Measurements from ENCODE around the gene AURKB. TPM values are rescaled to one million over a fixed set of nuclear protein-coding genes. Genes with fewer than 3 reads are reported as not detected.
A peak's percentile ranks its signal among the peaks of the same experiment; 100 is the strongest.

Gene AURKB
- total RNA-seq, 2 donors from 2014 or later: 90.5 to 122 TPM

GRCh38 chr17:8163978-8164814 is 46.2 kb downstream of the AURKB start:
- TF ChIP-seq, protein P1, sequence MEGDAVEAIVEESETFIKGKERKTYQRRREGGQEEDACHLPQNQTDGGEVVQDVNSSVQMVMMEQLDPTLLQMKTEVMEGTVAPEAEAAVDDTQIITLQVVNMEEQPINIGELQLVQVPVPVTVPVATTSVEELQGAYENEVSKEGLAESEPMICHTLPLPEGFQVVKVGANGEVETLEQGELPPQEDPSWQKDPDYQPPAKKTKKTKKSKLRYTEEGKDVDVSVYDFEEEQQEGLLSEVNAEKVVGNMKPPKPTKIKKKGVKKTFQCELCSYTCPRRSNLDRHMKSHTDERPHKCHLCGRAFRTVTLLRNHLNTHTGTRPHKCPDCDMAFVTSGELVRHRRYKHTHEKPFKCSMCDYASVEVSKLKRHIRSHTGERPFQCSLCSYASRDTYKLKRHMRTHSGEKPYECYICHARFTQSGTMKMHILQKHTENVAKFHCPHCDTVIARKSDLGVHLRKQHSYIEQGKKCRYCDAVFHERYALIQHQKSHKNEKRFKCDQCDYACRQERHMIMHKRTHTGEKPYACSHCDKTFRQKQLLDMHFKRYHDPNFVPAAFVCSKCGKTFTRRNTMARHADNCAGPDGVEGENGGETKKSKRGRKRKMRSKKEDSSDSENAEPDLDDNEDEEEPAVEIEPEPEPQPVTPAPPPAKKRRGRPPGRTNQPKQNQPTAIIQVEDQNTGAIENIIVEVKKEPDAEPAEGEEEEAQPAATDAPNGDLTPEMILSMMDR (conservative IDR thresholded peaks at IDR 0.05): no peak
- Mint-ChIP-seq H3K4me1 (peaks cover 42% of the 10 kb centered on the region), H3K36me3 (ENCODE audit: low read depth) (peaks cover 28% of the 10 kb centered on the region), H3K27ac (peak overlapping the region; percentile 98), H3K4me3 (peak overlapping the region; percentile 77), H3K9me3 (no peaks in the 10 kb centered on the region), H3K27me3 (ENCODE audit: insufficient read depth) (no peaks in the 10 kb centered on the region)
- Histone ChIP-seq H3K4me3 (ENCODE audit: low read length) (peak overlapping the region; percentile 78), H3K27ac (ENCODE audit: low read depth, low read length) (peak overlapping the region; percentile 91), H3K9me3 (ENCODE audit: control insufficient read depth, low read length) (no peaks in the 10 kb centered on the region), H3K4me1 (ENCODE audit: control insufficient read depth, insufficient read depth, low read length) (peaks cover 15% of the 10 kb centered on the region), H3K9ac (ENCODE audit: extremely low read depth, low read length, poor library complexity, severe bottlenecking) (no peak overlapping the region), H3K36me3 (ENCODE audit: control insufficient read depth, insufficient read depth, low read length) (peaks cover 21% of the 10 kb centered on the region), H3K27me3 (ENCODE audit: control insufficient read depth, insufficient read depth, low read length, poor library complexity, severe bottlenecking) (no peaks in the 10 kb centered on the region)
- 22 to 29% methylated on average over 4 to 11 of the region's 13 CpGs for WGBS, 2 experiments (ENCODE audit: insufficient coverage in 1 of 2, insufficient read length in 1 of 2)
- DNase-seq: peak; percentile 91

DNA sequence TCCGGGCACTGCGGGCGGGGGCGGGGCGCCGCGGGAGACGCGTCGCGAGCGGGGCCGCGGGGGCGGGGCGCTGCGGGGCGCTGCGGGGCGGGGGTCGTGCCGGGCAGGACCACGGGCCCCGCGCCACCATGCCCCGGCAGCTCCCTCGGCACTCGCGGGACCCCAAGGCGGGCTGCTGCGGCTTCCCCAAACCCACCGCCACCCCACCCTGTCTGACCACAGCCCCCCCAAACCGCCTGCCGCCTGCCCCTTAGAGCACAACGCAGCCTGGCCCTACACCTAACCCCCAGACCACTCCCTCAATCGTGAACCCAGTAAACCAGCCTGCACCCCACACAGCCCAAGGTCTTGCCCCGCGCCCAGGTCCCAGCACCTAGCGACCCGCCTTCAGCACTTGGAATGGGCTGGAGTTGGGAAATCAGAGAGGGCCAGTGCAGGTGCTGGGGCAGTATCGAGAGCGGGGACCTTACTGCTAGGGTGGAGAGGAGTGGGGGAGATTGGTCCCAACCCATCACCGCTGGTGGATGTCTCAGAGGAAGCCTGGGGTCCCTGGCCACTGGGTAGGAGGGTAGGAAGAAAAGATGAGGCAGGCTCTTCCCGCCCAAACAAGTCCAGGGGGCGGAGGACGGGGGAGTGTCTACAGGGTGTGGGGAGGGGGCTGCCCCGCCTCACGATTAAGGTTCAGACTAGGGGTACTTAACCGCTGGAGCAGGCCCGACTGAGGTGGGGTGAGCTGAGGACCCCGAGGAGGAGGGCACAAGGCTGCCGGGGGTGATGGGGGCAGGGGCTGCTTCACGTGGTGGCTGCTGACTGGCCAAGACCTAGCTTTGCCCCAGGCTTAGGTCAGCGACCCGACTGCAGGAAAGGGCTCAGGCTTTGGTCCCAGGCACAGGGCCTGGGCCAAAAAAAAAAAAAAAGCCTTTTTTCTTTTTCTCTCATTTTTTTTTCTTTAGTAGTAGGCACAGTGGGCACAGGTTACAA is 47.1 kb downstream of the AURKB start:
- TF ChIP-seq, protein P1 (conservative IDR thresholded peaks at IDR 0.05): no peak
- Mint-ChIP-seq H3K36me3 (ENCODE audit: low read depth) (peaks cover 31% of the 10 kb centered on the region), H3K4me1 (peaks cover 42% of the 10 kb centered on the region), H3K27ac (peak overlapping the region; percentile 98), H3K27me3 (ENCODE audit: insufficient read depth) (no peaks in the 10 kb centered on the region), H3K9me3 (no peaks in the 10 kb centered on the region), H3K4me3 (peak overlapping the region; percentile 77)
- Histone ChIP-seq H3K9ac (ENCODE audit: extremely low read depth, low read length, poor library complexity, severe bottlenecking) (peak overlapping the region; percentile 81), H3K27me3 (ENCODE audit: control insufficient read depth, insufficient read depth, low read length, poor library complexity, severe bottlenecking) (no peaks in the 10 kb centered on the region), H3K36me3 (ENCODE audit: control insufficient read depth, insufficient read depth, low read length) (peaks cover 27% of the 10 kb centered on the region), H3K4me1 (ENCODE audit: control insufficient read depth, insufficient read depth, low read length) (peaks cover 15% of the 10 kb centered on the region), H3K4me3 (ENCODE audit: low read length) (peak overlapping the region; percentile 78), H3K27ac (ENCODE audit: low read depth, low read length) (peak overlapping the region; percentile 91), H3K9me3 (ENCODE audit: control insufficient read depth, low read length) (no peaks in the 10 kb centered on the region)
- 4 to 19% methylated on average over 7 to 55 of the region's 55 CpGs for WGBS, 2 experiments (ENCODE audit: insufficient coverage in 1 of 2, insufficient read length in 1 of 2)
- DNase-seq: peak; percentile 93

GRCh38 chr17:8162233-8162996 is 48.0 kb downstream of the AURKB start, which contains the start of gene VAMP2:
VAMP2 (minus strand) TSS chr17:8162948; CDS start chr17:8162879, 69 bp downstream.
- peak within 1 kb of the TSS; percentile 77 for H3K4me3 Mint-ChIP-seq
- H3K4me1 Mint-ChIP-seq: peaks cover 39% of the 10 kb centered on the region
- no peaks in the 10 kb centered on the region for H3K9me3 Mint-ChIP-seq
- H3K36me3 ChIP-seq (ENCODE audit: control insufficient read depth, insufficient read depth, low read length): peaks cover 27% of the 10 kb centered on the region
- TF ChIP-seq, protein P1 (conservative IDR thresholded peaks at IDR 0.05): peak; percentile 7
- WGBS, 2 experiments (ENCODE audit: insufficient coverage in 1 of 2, insufficient read length in 1 of 2): 0% methylated on average over 11 to 75 of the region's 75 CpGs
- peak; percentile 91 for DNase-seq
- H3K27ac Mint-ChIP-seq: peak within 1 kb of the TSS; percentile 98
- peak within 1 kb of the TSS; percentile 91 for H3K27ac ChIP-seq (ENCODE audit: low read depth, low read length)
- H3K27me3 ChIP-seq (ENCODE audit: control insufficient read depth, insufficient read depth, low read length, poor library complexity, severe bottlenecking): no peaks in the 10 kb centered on the region
- H3K4me3 ChIP-seq (ENCODE audit: low read length): peak within 1 kb of the TSS; percentile 93
- H3K36me3 Mint-ChIP-seq (ENCODE audit: low read depth): peaks cover 31% of the 10 kb centered on the region
- peak within 1 kb of the TSS; percentile 81 for H3K9ac ChIP-seq (ENCODE audit: extremely low read depth, low read length, poor library complexity, severe bottlenecking)
- peaks cover 15% of the 10 kb centered on the region for H3K4me1 ChIP-seq (ENCODE audit: control insufficient read depth, insufficient read depth, low read length)
- H3K27me3 Mint-ChIP-seq (ENCODE audit: insufficient read depth): no peaks in the 10 kb centered on the region
- no peaks in the 10 kb centered on the region for H3K9me3 ChIP-seq (ENCODE audit: control insufficient read depth, low read length)
